GM23248 (cell line): ENCODE measurements around the gene KCTD2. TPM values are rescaled to one million over a fixed set of nuclear protein-coding genes. Genes with fewer than 3 reads are reported as not detected.

Experiments
- DNase-seq: peaks from one replicate; pipeline ENCODE4 v3.0.0-alpha.2; 2015
- H2AFZ ChIP-seq: fragments of 200-600 bp; sonication (generic); 2 replicates; pipeline ENCODE4 v1.6.1; 2016; ENCODE audit warnings: antibody characterized with exemption
- H3F3A ChIP-seq: fragments of 200-600 bp; sonication (generic); 2 replicates; pipeline ENCODE4 v1.6.1; 2016; ENCODE audit warnings: mild to moderate bottlenecking, antibody characterized with exemption, mixed run types; ENCODE audit not compliant: insufficient read depth
- H3K27ac ChIP-seq: fragments of 200-600 bp; sonication (generic); 2 replicates; pipeline ENCODE4 v1.5.1; 2016; ENCODE audit warnings: mild to moderate bottlenecking
- H3K27me3 ChIP-seq: fragments of 200-600 bp; sonication (generic); replicated peaks from 2 replicates; pipeline ENCODE4 v1.6.1; 2016; ENCODE audit warnings: mild to moderate bottlenecking; ENCODE audit not compliant: insufficient read depth
- H3K36me3 ChIP-seq: fragments of 200-600 bp; sonication (generic); 2 replicates; pipeline ENCODE4 v1.6.1; 2016; ENCODE audit warnings: low read depth, mild to moderate bottlenecking
- H3K4me1 ChIP-seq: fragments of 200-600 bp; sonication (generic); 2 replicates; pipeline ENCODE4 v1.6.1; 2016; ENCODE audit warnings: mild to moderate bottlenecking; ENCODE audit not compliant: insufficient read depth
- H3K4me2 ChIP-seq: fragments of 200-600 bp; sonication (generic); one replicate; pipeline ENCODE4 v1.6.1; 2016; ENCODE audit warnings: mild to moderate bottlenecking; ENCODE audit not compliant: unreplicated experiment
- H3K4me3 ChIP-seq: fragments of 200-600 bp; sonication (generic); 2 replicates; pipeline ENCODE4 v1.5.1; 2016; ENCODE audit warnings: mild to moderate bottlenecking
- H3K79me2 ChIP-seq: fragments of 200-600 bp; sonication (generic); 2 replicates; pipeline ENCODE4 v1.6.1; 2016; ENCODE audit warnings: mild to moderate bottlenecking; ENCODE audit not compliant: insufficient read depth
- H3K9ac ChIP-seq: fragments of 200-600 bp; sonication (generic); 2 replicates; pipeline ENCODE4 v1.6.1; 2016; ENCODE audit warnings: mild to moderate bottlenecking
- H3K9me2 ChIP-seq: fragments of 200-600 bp; sonication (generic); 2 replicates; pipeline ENCODE4 v1.6.1; 2016; ENCODE audit warnings: mixed run types, mild to moderate bottlenecking, moderate library complexity; ENCODE audit not compliant: insufficient read depth
- H3K9me3 ChIP-seq: fragments of 200-600 bp; sonication (generic); one replicate; pipeline ENCODE4 v1.6.1; 2017; ENCODE audit warnings: low read depth
- H4K20me1 ChIP-seq: fragments of 200-600 bp; sonication (generic); 2 replicates; pipeline ENCODE4 v1.6.0; 2016; ENCODE audit not compliant: insufficient read depth
- EZH2 ChIP-seq: fragments of 200-600 bp; sonication (generic); IDR thresholded peaks from 2 replicates; pipeline ENCODE4 v1.6.1; 2018; ENCODE audit warnings: antibody characterized with exemption, mild to moderate bottlenecking; ENCODE audit not compliant: insufficient read depth, poor library complexity, severe bottlenecking
- EZH2phosphoT487 ChIP-seq: fragments of 200-600 bp; sonication (generic); IDR thresholded peaks from 2 replicates; pipeline ENCODE4 v1.6.1; 2018; ENCODE audit warnings: antibody characterized with exemption, moderate library complexity, mild to moderate bottlenecking, low read depth; ENCODE audit not compliant: insufficient read depth
- WGBS, 2 experiments: methylation state at CpG; one replicate each; pipeline ENCODE4 v1.1.6; 2015 to 2017; ENCODE audit warnings: low lambda C conversion rate in 2 of 2, low coverage in 1 of 2; ENCODE audit errors: missing lambda C conversion rate in 2 of 2; 5-methylcytosine and 5-hydroxymethylcytosine counted together
- in situ Hi-C: fragments of 300-500 bp; cut with MboI; formaldehyde crosslinking; loops from 2 replicates; pipeline ENCODE4 v1.15.0; 2020
- polyA plus RNA-seq: library from polyadenylated mRNA; unstranded; fragments of >200 nt; fragmentation: Nextera tagmentation; extraction: Ambion mirVana; gene quantifications from 2 replicates; pipeline ENCODE4 v1.2.1, GENCODE V29; 2016
- total RNA-seq: library from RNA; depleted of rRNA; stranded (reverse); fragments of >200 nt; shearing (Covaris generic); gene quantifications from 2 replicates; pipeline ENCODE4 v1.2.3, GENCODE V29; 2014

KCTD2 gene
- total and polyA plus RNA-seq, 2 experiments from 2014 or later: 6.5 to 19.9 TPM

DNA sequence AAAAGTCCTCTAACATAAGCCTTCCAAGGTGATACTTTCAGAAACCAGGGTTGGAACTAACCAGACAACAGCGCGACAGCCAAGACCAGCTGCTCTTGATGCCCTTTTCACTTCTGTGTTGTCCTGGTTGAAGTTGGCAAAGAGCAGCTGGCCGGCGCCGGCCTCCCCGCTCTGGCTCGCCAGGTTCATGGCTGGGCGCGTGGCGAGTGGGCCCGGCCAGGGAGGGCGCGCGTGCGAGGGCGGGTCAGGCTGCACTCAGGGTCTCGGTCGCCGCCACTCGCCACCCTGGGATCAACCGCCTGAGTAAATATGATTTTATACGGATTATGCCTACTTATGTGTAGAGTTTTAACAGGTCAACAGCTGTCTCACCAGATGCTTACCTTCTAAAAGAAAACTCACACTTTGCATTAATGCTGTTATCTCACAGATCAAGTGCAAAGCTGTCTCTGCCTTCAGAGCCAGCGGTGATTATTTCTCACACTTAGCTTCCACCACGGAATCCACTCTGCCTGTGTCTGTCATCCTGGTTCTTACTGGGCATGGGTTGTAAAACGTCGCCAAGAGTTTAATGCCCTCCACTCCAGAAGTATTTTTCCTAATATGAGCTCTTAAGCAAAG, 13.5 kb downstream of the KCTD2 start:
- Histone ChIP-seq H3F3A (peaks cover 17% of the 10 kb centered on the region; the same call in 1 of the 2 replicates), H3K9me2 (no peaks in the 10 kb centered on the region), H3K4me3 (no peak overlapping the region), H3K4me2 (peak overlapping the region; percentile 24), H4K20me1 (no peaks in the 10 kb centered on the region), H3K9ac (peak overlapping the region; percentile 30; the same call in 1 of the 2 replicates), H3K36me3 (peaks cover 16% of the 10 kb centered on the region; the same call in 1 of the 2 replicates), H3K4me1 (peaks cover 7% of the 10 kb centered on the region; the same call in 1 of the 2 replicates), H3K9me3 (no peaks in the 10 kb centered on the region), H3K79me2 (peaks cover 10% of the 10 kb centered on the region; the same call in 1 of the 2 replicates), H2AFZ (0 out of 2 replicates have a peak overlapping the region, but pooled peaks have one; percentile 54), H3K27me3 (no peaks in the 10 kb centered on the region), H3K27ac (peak overlapping the region; percentile 72)
- in situ Hi-C loops: no loop called here
- no peak for DNase-seq
- WGBS, 2 experiments: 95 to 96% methylated on average over 20 to 26 of the region's 26 CpGs
- no peak for TF ChIP-seq EZH2
- no peak for TF ChIP-seq EZH2phosphoT487

DNA sequence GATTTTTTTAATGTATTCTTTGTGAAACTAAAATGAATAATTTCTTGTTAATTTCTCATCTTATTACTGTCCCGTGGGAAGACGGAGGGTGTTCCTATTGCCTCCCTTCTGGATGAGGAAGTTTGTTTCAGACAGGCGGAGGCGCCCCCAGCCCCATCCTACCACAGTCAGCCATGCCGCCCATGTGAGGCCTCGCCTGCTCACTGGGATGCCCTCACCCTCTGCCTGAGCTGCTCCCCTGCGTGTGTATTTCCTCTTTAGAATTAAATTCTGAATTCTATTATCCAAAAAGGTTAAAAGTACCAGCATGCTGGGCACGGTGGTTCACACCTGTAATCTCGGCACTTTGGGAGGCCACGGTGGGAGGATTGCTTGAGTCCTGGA, 14.0 kb downstream of the KCTD2 start:
- Histone ChIP-seq H3F3A (peaks cover 17% of the 10 kb centered on the region; the same call in 1 of the 2 replicates), H3K79me2 (peaks cover 7% of the 10 kb centered on the region; the same call in 1 of the 2 replicates), H3K36me3 (peaks cover 16% of the 10 kb centered on the region; the same call in 1 of the 2 replicates), H4K20me1 (no peaks in the 10 kb centered on the region), H3K4me2 (no peak overlapping the region), H3K27me3 (no peaks in the 10 kb centered on the region), H3K4me1 (peaks cover 11% of the 10 kb centered on the region; the same call in 1 of the 2 replicates), H3K9me2 (no peaks in the 10 kb centered on the region), H3K27ac (no peak overlapping the region), H2AFZ (no peak overlapping the region), H3K4me3 (no peak overlapping the region), H3K9ac (no peak overlapping the region), H3K9me3 (no peaks in the 10 kb centered on the region)
- WGBS, 2 experiments: 95 to 97% methylated on average over 9 to 10 of the region's 10 CpGs
- in situ Hi-C loops: no loop called here
- no peak for TF ChIP-seq EZH2
- no peak for TF ChIP-seq EZH2phosphoT487
- DNase-seq: no peak

DNA sequence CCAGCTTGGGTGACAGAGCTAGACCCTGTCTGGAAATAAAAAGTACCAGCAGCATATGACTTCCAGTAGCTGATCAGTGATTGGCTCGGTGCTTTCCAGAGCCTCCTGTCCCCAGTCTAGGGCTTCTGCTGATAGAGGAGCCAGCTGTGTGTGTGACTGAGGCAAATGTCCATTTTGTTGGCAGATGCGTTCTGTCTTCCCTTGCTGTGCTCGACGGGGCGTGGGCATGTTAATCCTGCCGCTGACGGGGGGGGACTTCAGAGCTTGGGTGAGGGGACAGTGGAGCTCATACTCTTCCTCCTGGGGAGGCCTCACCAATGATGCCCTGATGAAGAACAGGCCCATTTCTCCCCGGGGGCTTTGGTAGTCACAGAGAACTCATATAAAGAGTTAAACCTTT, 14.6 kb downstream of the KCTD2 start:
- no peak for DNase-seq
- Histone ChIP-seq H3F3A (peaks cover 17% of the 10 kb centered on the region; the same call in 1 of the 2 replicates), H3K4me3 (no peak overlapping the region), H3K27me3 (no peaks in the 10 kb centered on the region), H4K20me1 (no peaks in the 10 kb centered on the region), H3K27ac (no peak overlapping the region), H3K9ac (no peak overlapping the region), H3K79me2 (peaks cover 1% of the 10 kb centered on the region; the same call in 1 of the 2 replicates), H3K4me2 (no peak overlapping the region), H2AFZ (no peak overlapping the region), H3K36me3 (peaks cover 16% of the 10 kb centered on the region; the same call in 1 of the 2 replicates), H3K4me1 (peaks cover 11% of the 10 kb centered on the region; the same call in 1 of the 2 replicates), H3K9me3 (no peaks in the 10 kb centered on the region), H3K9me2 (no peaks in the 10 kb centered on the region)
- 89 to 90% methylated on average over 8 of the region's 8 CpGs for WGBS, 2 experiments
- TF ChIP-seq EZH2: no peak
- TF ChIP-seq EZH2phosphoT487: no peak
- in situ Hi-C loops: no loop called here

DNA sequence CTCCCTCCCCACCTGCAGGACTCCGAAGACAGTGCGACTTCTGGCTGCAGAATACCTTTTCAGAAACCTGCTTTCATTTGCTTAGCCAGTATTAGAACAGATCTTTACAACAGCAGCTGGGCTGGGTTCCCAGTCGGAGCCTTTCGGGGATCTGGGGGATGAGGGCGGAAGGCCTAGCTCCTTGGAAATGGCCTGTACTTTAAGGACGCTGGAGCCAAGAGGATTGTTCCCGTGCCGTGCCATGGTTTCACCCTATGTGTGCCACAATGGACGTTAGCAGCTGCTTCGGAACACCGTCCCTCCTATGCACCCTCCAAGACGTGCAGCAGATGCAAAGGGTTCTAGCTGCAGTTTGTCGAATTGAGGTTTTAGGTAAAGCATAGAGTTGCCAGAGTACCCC, 16.2 kb downstream of the KCTD2 start:
- Histone ChIP-seq H3K4me1 (peaks cover 11% of the 10 kb centered on the region; the same call in 1 of the 2 replicates), H3K27me3 (no peaks in the 10 kb centered on the region), H2AFZ (no peak overlapping the region), H3K79me2 (no peaks in the 10 kb centered on the region), H3K9me3 (no peaks in the 10 kb centered on the region), H3K27ac (no peak overlapping the region), H4K20me1 (no peaks in the 10 kb centered on the region), H3K9ac (no peak overlapping the region), H3F3A (peaks cover 17% of the 10 kb centered on the region; the same call in 1 of the 2 replicates), H3K4me3 (no peak overlapping the region), H3K36me3 (peaks cover 16% of the 10 kb centered on the region; the same call in 1 of the 2 replicates), H3K9me2 (no peaks in the 10 kb centered on the region), H3K4me2 (no peak overlapping the region)
- DNase-seq: no peak
- TF ChIP-seq EZH2 (no peak), EZH2phosphoT487 (no peak)
- in situ Hi-C loops: no loop called here
- 87 to 93% methylated on average over 13 of the region's 13 CpGs for WGBS, 2 experiments
